Suppressor macrophage (primary cell): Measurements from ENCODE around the gene PLAAT5.
A peak's percentile ranks its signal among the peaks of the same experiment; 100 is the strongest.
"Not testable (repeated sequence)": the region's sequence is repeated elsewhere in the genome, so short reads cannot be mapped to it uniquely, and the experiment has no call there.

Experiments
- DNase-seq, 4 experiments: peaks; one replicate each; pipeline ENCODE4 v3.0.0-alpha.2; 2020 to 2022

Gene PLAAT5

DNA sequence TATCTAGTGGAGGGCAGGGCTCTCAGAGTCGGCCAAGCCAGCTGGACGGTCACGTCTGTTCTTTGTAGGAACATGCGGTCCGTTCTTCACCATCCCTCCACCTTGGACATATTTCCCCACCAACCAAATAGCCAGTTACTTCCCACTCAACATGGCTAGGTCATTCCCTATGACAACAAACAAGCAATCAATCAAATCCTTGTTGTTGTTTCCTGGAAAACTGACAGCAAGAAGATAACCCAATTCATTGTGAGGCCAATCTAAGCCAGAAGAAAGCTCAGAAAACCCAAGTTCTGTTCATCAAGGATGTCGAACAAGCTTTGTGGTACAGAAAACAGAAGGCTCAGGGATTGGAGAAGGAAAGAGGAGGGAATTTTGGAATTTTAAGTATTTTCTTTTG, 10.9 kb downstream of the PLAAT5 start:
- no peak for DNase-seq

- DNase-seq = peak; percentile 71 to 84 (median 74)
Measured at GRCh38 chr11:63478896-63479295, 12.1 kb downstream of the PLAAT5 start.

DNA sequence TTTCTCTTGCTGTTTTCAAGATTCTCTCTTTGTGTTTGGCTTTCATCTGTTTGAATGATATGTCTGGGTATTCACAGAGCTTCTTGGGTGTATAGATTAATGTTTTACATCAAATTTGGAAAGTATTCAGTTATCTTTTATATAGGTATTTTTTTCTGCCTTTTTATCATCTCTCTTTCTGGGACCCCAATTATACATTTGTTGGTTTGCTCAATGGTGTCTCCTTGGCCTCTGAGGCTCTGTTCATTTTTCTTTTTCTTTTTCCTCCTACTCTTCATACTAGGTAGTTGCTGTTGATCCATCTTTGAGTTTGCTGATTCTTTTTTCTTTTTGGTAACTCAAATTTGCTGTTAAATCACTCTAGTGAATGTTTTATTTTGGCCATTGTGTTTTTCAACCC, 14.3 kb downstream of the PLAAT5 start:
- DNase-seq = no peak

GRCh38 chr11:63472372-63472771, 18.6 kb downstream of the PLAAT5 start:
- DNase-seq = no peak

- no peak for DNase-seq
Measured at GRCh38 chr11:63470311-63470710, 20.7 kb downstream of the PLAAT5 start.

- DNase-seq = peak; percentile 33 to 71 (median 62)
Measured at GRCh38 chr11:63462137-63462536, 28.8 kb downstream of the PLAAT5 start.

GRCh38 chr11:63459586-63459985, 31.4 kb downstream of the PLAAT5 start:
- DNase-seq = no peak

- no peak for DNase-seq
Measured at GRCh38 chr11:63448646-63449045, 42.3 kb downstream of the PLAAT5 start.

DNA sequence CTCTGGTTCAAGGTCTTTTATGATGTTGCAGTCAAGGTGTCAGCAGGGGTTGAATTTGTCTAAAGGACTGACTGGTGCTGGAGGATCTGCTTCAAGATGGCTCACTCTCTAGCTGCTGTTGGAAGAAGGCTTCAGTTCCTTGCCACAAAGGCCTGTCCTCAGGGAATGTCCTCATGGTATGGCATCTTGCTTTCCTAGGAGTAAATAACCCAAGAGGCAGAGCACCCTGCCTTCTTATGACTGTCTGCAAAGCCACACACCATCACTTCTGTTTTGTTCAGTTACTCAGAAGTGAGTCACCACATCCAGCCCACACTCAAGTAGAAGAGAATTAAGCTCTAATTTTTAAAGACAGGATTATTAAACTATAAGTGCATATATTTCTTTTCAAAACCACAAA, 45.2 kb downstream of the PLAAT5 start:
- peak; percentile 50 to 69 (median 60) for DNase-seq

- DNase-seq = no peak
Measured at GRCh38 chr11:63445118-63445517, 45.8 kb downstream of the PLAAT5 start.

DNA sequence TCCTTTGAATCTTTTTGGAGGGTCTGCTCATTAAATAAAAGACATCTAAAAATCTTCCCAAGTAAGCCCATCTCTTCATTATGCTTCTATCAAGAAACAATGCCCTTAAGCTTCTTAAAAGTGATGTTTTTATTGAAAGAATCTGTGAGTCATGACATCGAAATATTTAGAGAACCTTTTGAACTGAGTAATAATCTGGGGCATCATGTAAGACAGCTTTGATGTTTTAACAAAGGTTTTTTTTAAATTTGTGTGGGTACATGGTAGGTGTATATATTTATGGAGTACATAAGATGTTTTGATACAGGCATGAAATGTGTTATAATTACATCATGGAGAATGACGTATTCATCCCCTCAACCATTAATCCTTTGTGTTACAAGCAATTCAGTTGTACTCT, 46.8 kb downstream of the PLAAT5 start:
- no peak for DNase-seq

GRCh38 chr11:63443714-63444113, 47.3 kb downstream of the PLAAT5 start:
- no peak for DNase-seq

DNA sequence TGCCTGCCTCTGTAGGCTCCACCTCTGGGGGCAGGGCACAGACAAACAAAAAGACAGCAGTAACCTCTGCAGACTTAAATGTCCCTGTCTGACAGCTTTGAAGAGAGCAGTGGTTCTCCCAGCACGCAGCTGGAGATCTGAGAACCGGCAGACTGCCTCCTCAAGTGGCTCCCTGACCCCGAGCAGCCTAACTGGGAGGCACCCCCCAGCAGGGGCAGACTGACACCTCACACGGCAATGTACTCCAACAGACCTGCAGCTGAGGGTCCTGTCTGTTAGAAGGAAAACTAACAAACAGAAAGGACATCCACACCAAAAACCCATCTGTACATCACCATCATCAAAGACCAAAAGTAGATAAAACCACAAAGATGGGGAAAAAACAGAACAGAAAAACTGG, 55.1 kb downstream of the PLAAT5 start:
- DNase-seq = not testable (repeated sequence)

- not testable (repeated sequence) for DNase-seq
Measured at GRCh38 chr11:63435351-63435750, 55.6 kb downstream of the PLAAT5 start.

GRCh38 chr11:63430731-63431130, 60.2 kb downstream of the PLAAT5 start:
- not testable (repeated sequence) for DNase-seq

- DNase-seq = no peak
Measured at GRCh38 chr11:63427971-63428508, 62.9 kb downstream of the PLAAT5 start.

DNA sequence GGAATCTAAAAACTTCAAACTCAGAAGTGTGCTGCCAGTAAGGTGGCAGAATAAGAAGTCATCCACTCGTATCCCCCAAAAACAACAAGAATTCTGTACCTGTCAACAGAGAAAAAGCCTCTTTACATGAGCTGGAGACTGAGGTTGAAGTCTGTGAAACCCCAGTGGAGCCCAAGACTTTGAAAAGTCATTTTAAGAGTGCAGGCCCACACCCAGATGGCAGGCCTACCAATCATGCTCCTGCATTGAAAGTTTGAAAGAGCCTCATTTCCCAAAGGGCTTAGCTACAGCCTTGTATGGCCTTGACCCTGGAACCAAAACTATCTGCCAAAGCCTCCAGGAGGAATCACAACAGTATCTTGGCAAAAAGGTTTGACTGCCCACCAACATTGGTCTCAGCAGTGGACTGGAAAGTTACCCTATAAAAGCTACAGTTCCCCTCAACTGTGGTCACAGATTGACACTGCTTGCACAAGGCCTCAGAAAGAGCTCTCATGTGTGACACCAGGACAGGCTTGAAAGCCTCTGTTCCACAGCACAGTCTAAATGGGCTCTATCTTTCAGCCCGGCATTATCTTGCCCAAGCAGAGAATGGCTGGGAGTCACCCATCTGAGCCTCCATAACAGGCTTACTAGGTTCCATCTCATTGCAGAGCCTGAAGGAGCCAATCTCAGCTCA, 73.7 kb downstream of the PLAAT5 start:
- no peak for DNase-seq
